HEK293 (cell line): ENCODE measurements around the gene KEAP1.

Source experiments
- CTCF ChIA-PET: fragments of 350-600 bp; formaldehyde crosslinking; extraction: SDS; loops from one replicate; lab custom pipeline; 2021; ENCODE audit warnings: antibody characterized with exemption; lab: Yijun Ruan, JAX
- POLR2A ChIA-PET: fragments of 300-600 bp; formaldehyde crosslinking; extraction: SDS; loops from one replicate; lab custom pipeline; 2020; ENCODE audit warnings: antibody characterized with exemption, inconsistent platforms; lab: Yijun Ruan, JAX
- H3K27ac ChIP-seq: fragments of 200-500 bp; sonication (Bioruptor generic); 2 replicates; pipeline ENCODE4 v1.5.1; 2014; ENCODE audit warnings: low read depth, low read length, control low read depth, inconsistent platforms; ENCODE audit errors: extremely low read depth
- H3K36me3 ChIP-seq, 2 experiments: fragments of 200-500 bp in 1 of 2; sonication (Bioruptor generic) in 1 of 2; 1 replicate in 1 of 2; 2 replicates in 1 of 2; pipeline ENCODE4 v1.5.1; 2014 to 2017; ENCODE audit warnings: inconsistent platforms in 2 of 2, low read length in 2 of 2; ENCODE audit not compliant: control insufficient read depth in 2 of 2, insufficient read depth in 1 of 2
- H3K4me1 ChIP-seq: fragments of 200-500 bp; sonication (Bioruptor generic); 2 replicates; pipeline ENCODE4 v1.5.1; 2014; ENCODE audit warnings: mild to moderate bottlenecking, low read length, inconsistent platforms; ENCODE audit not compliant: control insufficient read depth, insufficient read depth
- H3K4me3 ChIP-seq: 2 replicates; pipeline ENCODE4 v1.5.1; 2011; ENCODE audit warnings: low read depth, mild to moderate bottlenecking, control low read depth, low read length, moderate library complexity
- H3K9me3 ChIP-seq: fragments of 200-500 bp; sonication (Bioruptor generic); 2 replicates; pipeline ENCODE4 v1.5.1; 2014; ENCODE audit warnings: low read depth, low read length, inconsistent platforms; ENCODE audit not compliant: control insufficient read depth, insufficient read depth
- BCL11B ChIP-seq: fragments of 450-650 bp; formaldehyde crosslinking; IDR thresholded peaks from 2 replicates; pipeline ENCODE4 v1.5.1; 2016; ENCODE audit warnings: low read depth, missing biosample characterization, missing genetic modification characterization
- GLIS1 ChIP-seq: fragments of 450-650 bp; formaldehyde crosslinking; IDR thresholded peaks from 2 replicates; pipeline ENCODE4 v1.5.1; 2016; ENCODE audit warnings: missing biosample characterization, missing genetic modification characterization
- KLF16 ChIP-seq: fragments of 450-650 bp; formaldehyde crosslinking; IDR thresholded peaks from 2 replicates; pipeline ENCODE4 v1.5.1; 2017; ENCODE audit warnings: missing biosample characterization, missing genetic modification characterization
- PBX3 ChIP-seq: sonication (generic); formaldehyde crosslinking; IDR thresholded peaks from 2 replicates; pipeline ENCODE4 v1.8.1; 2022; ENCODE audit warnings: mild to moderate bottlenecking, moderate library complexity, missing genetic modification reagents
- SP3 ChIP-seq: fragments of 450-650 bp; formaldehyde crosslinking; IDR thresholded peaks from 2 replicates; pipeline ENCODE4 v1.5.1; 2016; ENCODE audit warnings: missing biosample characterization, missing genetic modification characterization
- SP7 ChIP-seq: fragments of 450-650 bp; formaldehyde crosslinking; IDR thresholded peaks from 2 replicates; pipeline ENCODE4 v1.5.1; 2016; ENCODE audit warnings: missing biosample characterization, missing genetic modification characterization
- WT1 ChIP-seq: fragments of 450-650 bp; formaldehyde crosslinking; IDR thresholded peaks from 2 replicates; pipeline ENCODE4 v1.5.1; 2016; ENCODE audit warnings: missing biosample characterization, missing genetic modification characterization
- YY2 ChIP-seq: fragments of 450-650 bp; formaldehyde crosslinking; IDR thresholded peaks from 2 replicates; pipeline ENCODE4 v1.5.1; 2016; ENCODE audit warnings: missing biosample characterization, missing genetic modification characterization
- ZBTB48 ChIP-seq: fragments of 450-650 bp; formaldehyde crosslinking; IDR thresholded peaks from 2 replicates; pipeline ENCODE4 v1.5.1; 2016; ENCODE audit warnings: missing biosample characterization, missing genetic modification characterization
- ZFP37 ChIP-seq: fragments of 450-650 bp; formaldehyde crosslinking; IDR thresholded peaks from 2 replicates; pipeline ENCODE4 v1.5.1; 2016; ENCODE audit warnings: missing biosample characterization, missing genetic modification characterization
- ZFP69B ChIP-seq: fragments of 450-650 bp; formaldehyde crosslinking; IDR thresholded peaks from 2 replicates; pipeline ENCODE4 v1.5.1; 2016; ENCODE audit warnings: missing biosample characterization, missing genetic modification characterization
- ZNF121 ChIP-seq: fragments of 450-650 bp; formaldehyde crosslinking; IDR thresholded peaks from 2 replicates; pipeline ENCODE4 v1.5.1; 2016; ENCODE audit warnings: missing biosample characterization, missing genetic modification characterization
- ZNF138 ChIP-seq: fragments of 450-650 bp; formaldehyde crosslinking; IDR thresholded peaks from 2 replicates; pipeline ENCODE4 v1.5.1; 2016; ENCODE audit warnings: missing biosample characterization, missing genetic modification characterization, borderline replicate concordance
- ZNF157 ChIP-seq: fragments of 450-650 bp; formaldehyde crosslinking; IDR thresholded peaks from 2 replicates; pipeline ENCODE4 v1.5.1; 2016; ENCODE audit warnings: missing biosample characterization, missing genetic modification characterization
- ZNF175 ChIP-seq: fragments of 450-650 bp; formaldehyde crosslinking; IDR thresholded peaks from 2 replicates; pipeline ENCODE4 v1.5.1; 2016; ENCODE audit warnings: missing biosample characterization, missing genetic modification characterization
- ZNF2 ChIP-seq: fragments of 450-650 bp; formaldehyde crosslinking; IDR thresholded peaks from 2 replicates; pipeline ENCODE4 v1.5.1; 2016; ENCODE audit warnings: missing biosample characterization, missing genetic modification characterization
- ZNF202 ChIP-seq: fragments of 450-650 bp; formaldehyde crosslinking; IDR thresholded peaks from 2 replicates; pipeline ENCODE4 v1.5.1; 2016; ENCODE audit warnings: missing biosample characterization, missing genetic modification characterization, borderline replicate concordance
- ZNF335 ChIP-seq: fragments of 450-650 bp; formaldehyde crosslinking; conservative IDR thresholded peaks from 2 replicates; pipeline ENCODE4 v1.5.1; 2016; ENCODE audit warnings: missing biosample characterization, missing genetic modification characterization
- ZNF394 ChIP-seq: fragments of 450-650 bp; formaldehyde crosslinking; IDR thresholded peaks from 2 replicates; pipeline ENCODE4 v1.5.1; 2016; ENCODE audit warnings: missing biosample characterization, missing genetic modification characterization, mild to moderate bottlenecking, moderate library complexity, borderline replicate concordance
- ZNF404 ChIP-seq: fragments of 450-650 bp; formaldehyde crosslinking; IDR thresholded peaks from 2 replicates; pipeline ENCODE4 v1.5.1; 2017; ENCODE audit warnings: missing biosample characterization, missing genetic modification characterization
- ZNF449 ChIP-seq: fragments of 450-650 bp; formaldehyde crosslinking; IDR thresholded peaks from 2 replicates; pipeline ENCODE4 v1.5.1; 2017; ENCODE audit warnings: missing biosample characterization, mild to moderate bottlenecking, missing genetic modification characterization, moderate library complexity
- ZNF501 ChIP-seq: fragments of 450-650 bp; formaldehyde crosslinking; IDR thresholded peaks from 2 replicates; pipeline ENCODE4 v1.5.1; 2016; ENCODE audit warnings: missing biosample characterization, missing genetic modification characterization
- ZNF629 ChIP-seq: fragments of 450-650 bp; formaldehyde crosslinking; IDR thresholded peaks from 2 replicates; pipeline ENCODE4 v1.5.1; 2017; ENCODE audit warnings: missing biosample characterization, missing genetic modification characterization
- ZNF670 ChIP-seq: fragments of 450-650 bp; formaldehyde crosslinking; IDR thresholded peaks from 2 replicates; pipeline ENCODE4 v1.5.1; 2016; ENCODE audit warnings: missing biosample characterization, missing genetic modification characterization, low read depth
- ZNF777 ChIP-seq: fragments of 450-650 bp; formaldehyde crosslinking; IDR thresholded peaks from 2 replicates; pipeline ENCODE4 v1.5.1; 2017; ENCODE audit warnings: missing biosample characterization, missing genetic modification characterization, borderline replicate concordance
- ZNF785 ChIP-seq: fragments of 450-650 bp; formaldehyde crosslinking; IDR thresholded peaks from 2 replicates; pipeline ENCODE4 v1.5.1; 2016; ENCODE audit warnings: missing biosample characterization, missing genetic modification characterization
- ZNF791 ChIP-seq: fragments of 450-650 bp; formaldehyde crosslinking; IDR thresholded peaks from 2 replicates; pipeline ENCODE4 v1.5.1; 2016; ENCODE audit warnings: missing biosample characterization, missing genetic modification characterization
- ZNF792 ChIP-seq: fragments of 450-650 bp; formaldehyde crosslinking; IDR thresholded peaks from 2 replicates; pipeline ENCODE4 v1.5.1; 2016; ENCODE audit warnings: missing biosample characterization, missing genetic modification characterization
- ZSCAN23 ChIP-seq: fragments of 450-650 bp; formaldehyde crosslinking; IDR thresholded peaks from 2 replicates; pipeline ENCODE4 v1.5.1; 2016; ENCODE audit warnings: missing biosample characterization, missing genetic modification characterization
- TF ChIP-seq, protein P1 (sequence below): fragments of 450-650 bp; formaldehyde crosslinking; IDR thresholded peaks from 2 replicates; pipeline ENCODE4 v1.5.1; 2016; ENCODE audit warnings: missing biosample characterization, missing genetic modification characterization
- TF ChIP-seq, protein P2 (sequence below): fragments of 450-650 bp; formaldehyde crosslinking; IDR thresholded peaks from 2 replicates; pipeline ENCODE4 v1.5.1; 2016; ENCODE audit warnings: missing biosample characterization, missing genetic modification characterization

Gene KEAP1

DNA sequence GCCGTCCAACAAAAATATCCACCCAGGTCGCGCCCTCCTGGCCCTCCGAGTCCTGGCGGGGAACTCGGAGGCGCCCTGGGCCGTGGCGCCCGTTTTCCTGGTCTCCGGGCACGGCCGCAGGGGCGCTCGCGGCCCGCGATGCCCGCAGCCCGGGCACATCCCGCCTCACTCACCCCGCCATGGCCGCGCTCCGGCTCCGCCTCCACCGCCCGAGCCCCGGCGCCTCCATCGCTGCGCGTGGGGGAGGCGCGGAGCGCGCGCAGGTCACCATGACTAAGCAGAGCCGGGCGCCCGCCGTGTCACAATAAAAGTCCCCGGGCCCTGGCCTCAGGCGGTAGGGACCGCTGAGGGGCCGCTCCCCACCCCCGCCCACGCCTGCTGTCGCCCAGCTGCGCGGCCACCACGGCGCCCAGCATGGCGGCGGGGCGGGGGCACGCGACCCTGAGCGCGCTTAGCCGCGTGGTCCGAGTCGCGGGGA, 593 bp downstream of the KEAP1 start (continued):
- TF ChIP-seq ZNF404 (tag by site-specific recombination) (no peak), PBX3 (CRISPR knock-in tag) (no peak)

- H3K4me1 ChIP-seq, result peaks cover 4% of the 10 kb centered on the region; the same call in 1 of the 2 replicates
- H3K9me3 ChIP-seq, result no peaks in the 10 kb centered on the region
- H3K4me3 ChIP-seq, result peak overlapping the region; percentile 85
- POLR2A ChIA-PET, result no interaction called here
- H3K27ac ChIP-seq, result peak overlapping the region; percentile 94
- H3K36me3 ChIP-seq, result peaks cover 9 to 31% of the 10 kb centered on the region in 2 experiments; a peak in 2 of 3 replicates
- CTCF ChIA-PET, result interaction anchor here (0.7 to 1.5 kb wide), 3 partner anchors 9 to 18 kb away, joined by 3 to 6 read pairs (median 4); no protein-coding TSS in a partner anchor
- TF ChIP-seq ZBTB48 (tag by site-specific recombination), result peak; percentile 52; the same call in 1 of the 2 replicates
- TF ChIP-seq ZNF670, result no peak
- TF ChIP-seq ZNF335 (tag by site-specific recombination), result peak; percentile 98
- TF ChIP-seq ZNF138 (tag by site-specific recombination), result no peak
- TF ChIP-seq YY2 (tag by site-specific recombination), result no peak
- peak; percentile 28; the same call in 1 of the 2 replicates for TF ChIP-seq ZNF394
- peak; percentile 37; the same call in 1 of the 2 replicates for TF ChIP-seq ZFP69B (tag by site-specific recombination)
- peak; percentile 53; the same call in 1 of the 2 replicates for TF ChIP-seq ZNF501 (tag by site-specific recombination)
- TF ChIP-seq ZNF175 (tag by site-specific recombination), result no peak
- 0 out of 2 replicates have a peak, but pooled peaks have one; percentile 78 for TF ChIP-seq ZFP37 (tag by site-specific recombination)
- no peak for TF ChIP-seq ZNF792 (tag by site-specific recombination)
- TF ChIP-seq ZNF202 (tag by site-specific recombination), result no peak
- TF ChIP-seq ZSCAN23 (tag by site-specific recombination), result no peak
- no peak for TF ChIP-seq ZNF121
- peak; percentile 70; the same call in 1 of the 2 replicates for TF ChIP-seq SP7
- TF ChIP-seq, protein P1, sequence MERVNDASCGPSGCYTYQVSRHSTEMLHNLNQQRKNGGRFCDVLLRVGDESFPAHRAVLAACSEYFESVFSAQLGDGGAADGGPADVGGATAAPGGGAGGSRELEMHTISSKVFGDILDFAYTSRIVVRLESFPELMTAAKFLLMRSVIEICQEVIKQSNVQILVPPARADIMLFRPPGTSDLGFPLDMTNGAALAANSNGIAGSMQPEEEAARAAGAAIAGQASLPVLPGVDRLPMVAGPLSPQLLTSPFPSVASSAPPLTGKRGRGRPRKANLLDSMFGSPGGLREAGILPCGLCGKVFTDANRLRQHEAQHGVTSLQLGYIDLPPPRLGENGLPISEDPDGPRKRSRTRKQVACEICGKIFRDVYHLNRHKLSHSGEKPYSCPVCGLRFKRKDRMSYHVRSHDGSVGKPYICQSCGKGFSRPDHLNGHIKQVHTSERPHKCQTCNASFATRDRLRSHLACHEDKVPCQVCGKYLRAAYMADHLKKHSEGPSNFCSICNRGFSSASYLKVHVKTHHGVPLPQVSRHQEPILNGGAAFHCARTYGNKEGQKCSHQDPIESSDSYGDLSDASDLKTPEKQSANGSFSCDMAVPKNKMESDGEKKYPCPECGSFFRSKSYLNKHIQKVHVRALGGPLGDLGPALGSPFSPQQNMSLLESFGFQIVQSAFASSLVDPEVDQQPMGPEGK (tag by site-specific recombination), result peak; percentile 81
- 0 out of 2 replicates have a peak, but pooled peaks have one; percentile 10 for TF ChIP-seq SP3 (tag by site-specific recombination)
- no peak for TF ChIP-seq ZNF791 (tag by site-specific recombination)
- TF ChIP-seq, protein P2, sequence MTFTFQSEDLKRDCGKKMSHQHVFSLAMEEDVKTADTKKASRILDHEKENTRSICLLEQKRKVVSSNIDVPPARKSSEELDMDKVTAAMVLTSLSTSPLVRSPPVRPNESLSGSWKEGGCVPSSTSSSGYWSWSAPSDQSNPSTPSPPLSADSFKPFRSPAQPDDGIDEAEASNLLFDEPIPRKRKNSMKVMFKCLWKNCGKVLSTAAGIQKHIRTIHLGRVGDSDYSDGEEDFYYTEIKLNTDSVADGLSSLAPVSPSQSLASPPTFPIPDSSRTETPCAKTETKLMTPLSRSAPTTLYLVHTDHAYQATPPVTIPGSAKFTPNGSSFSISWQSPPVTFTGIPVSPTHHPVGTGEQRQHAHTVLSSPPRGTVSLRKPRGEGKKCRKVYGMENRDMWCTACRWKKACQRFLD (tag by site-specific recombination), result no peak
- TF ChIP-seq ZNF777 (tag by site-specific recombination), result 0 out of 2 replicates have a peak, but pooled peaks have one; percentile 68
- TF ChIP-seq ZNF629 (tag by site-specific recombination), result 0 out of 2 replicates have a peak, but pooled peaks have one; percentile 9
- peak; percentile 71 for TF ChIP-seq GLIS1
- peak; percentile 82 for TF ChIP-seq ZNF2 (tag by site-specific recombination)
- peak; percentile 62; the same call in 1 of the 2 replicates for TF ChIP-seq KLF16 (tag by site-specific recombination)
- no peak for TF ChIP-seq BCL11B (tag by site-specific recombination)
- TF ChIP-seq ZNF449 (tag by site-specific recombination), result no peak
- TF ChIP-seq WT1, result no peak
- no peak for TF ChIP-seq ZNF785 (tag by site-specific recombination)
- TF ChIP-seq ZNF157 (tag by site-specific recombination), result no peak
These were observed 1.1 kb downstream of the KEAP1 start for GRCh38 chr19:10501971-10502523.
